ENCODE measurements around the gene RET.

RET gene

GRCh38 chr10:43172645-43173044, 95.8 kb downstream of the RET start:
- DNase-seq (ENCODE audit: low read depth) = no peak

DNA sequence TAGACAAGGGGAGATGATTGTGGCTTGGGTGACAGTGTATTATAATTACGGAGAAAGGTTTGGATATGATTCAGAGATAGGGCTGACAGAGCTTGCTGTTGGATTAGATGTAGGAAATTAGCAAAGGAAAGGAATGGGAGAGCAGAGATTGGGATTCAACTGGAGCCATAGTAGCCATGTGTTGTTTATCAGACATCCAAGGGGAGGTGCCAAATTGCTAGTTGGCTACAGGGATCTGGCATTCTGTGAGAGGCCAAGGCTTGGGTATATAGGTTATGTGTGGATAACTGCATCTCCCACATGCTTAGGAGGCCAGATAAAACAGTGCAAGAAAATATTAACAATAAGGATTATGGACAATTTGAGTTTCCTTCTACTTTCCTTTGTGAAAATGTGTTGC, 96.3 kb downstream of the RET start:
- DNase-seq (ENCODE audit: low read depth) = no peak

DNA sequence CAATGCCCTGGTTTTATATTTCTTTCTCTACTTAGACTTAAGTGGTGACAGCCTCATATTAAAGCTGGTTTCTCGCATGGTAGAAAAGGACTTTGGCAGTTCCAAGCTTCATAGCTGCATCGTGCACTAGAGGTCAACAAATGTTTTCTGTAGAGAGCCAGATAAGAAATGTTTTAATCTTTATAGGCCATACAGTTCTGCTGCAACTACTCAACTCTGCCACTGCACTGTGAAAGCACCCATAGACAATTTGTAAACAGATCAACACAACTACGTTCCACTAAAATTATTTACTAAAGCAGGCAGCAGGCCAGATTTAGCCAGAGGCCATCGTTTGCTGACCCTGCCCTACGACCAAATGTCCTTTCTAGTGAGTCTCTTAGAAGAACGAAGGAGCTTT, 98.1 kb downstream of the RET start:
- DNase-seq (ENCODE audit: low read depth) = no peak

DNA sequence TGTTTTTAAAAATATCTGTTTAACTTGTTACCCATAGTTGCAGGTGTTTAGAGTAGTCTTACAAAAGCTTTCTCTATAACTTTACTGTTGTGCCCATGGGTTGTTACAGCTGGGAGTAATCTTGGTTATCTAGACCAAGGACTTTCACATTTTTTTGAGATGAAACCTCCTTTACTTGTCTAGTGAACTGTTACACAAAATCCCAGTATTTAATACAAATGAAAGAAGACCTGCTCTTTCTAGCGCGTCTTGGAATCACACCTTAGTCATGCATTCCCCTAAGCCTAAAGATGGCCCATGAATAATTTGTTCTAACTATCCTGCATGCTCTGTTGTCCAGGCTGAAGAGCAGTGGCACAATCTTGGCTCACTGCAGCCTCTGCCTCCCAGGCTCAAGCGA, 99.4 kb downstream of the RET start:
- no peak for DNase-seq (ENCODE audit: low read depth)

DNA sequence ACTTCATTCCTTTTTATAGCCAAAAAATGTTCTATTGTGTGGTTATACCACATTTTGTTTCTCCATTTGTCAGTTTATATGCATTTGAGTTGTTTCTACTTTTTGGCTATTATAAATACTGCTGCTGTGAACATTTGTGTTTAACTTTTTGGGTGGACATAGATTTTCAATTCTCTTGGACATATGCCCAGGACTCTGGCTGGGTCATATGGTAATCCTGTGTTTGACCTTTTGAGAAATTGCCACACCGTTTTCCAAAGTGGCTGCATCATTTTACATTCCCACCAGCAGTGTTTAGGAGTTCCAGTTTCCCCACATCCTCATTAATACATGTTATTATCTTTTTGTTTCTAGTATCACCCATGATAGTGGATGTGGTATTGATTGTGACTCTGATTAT, 100.7 kb downstream of the RET start:
- no peak for DNase-seq (ENCODE audit: low read depth)
